MCF 10A (cell line): ENCODE results near the gene LZTR1. TPM values are rescaled to one million over a fixed set of nuclear protein-coding genes. Genes with fewer than 3 reads are reported as not detected.
"Not testable (repeated sequence)": the region's sequence is repeated elsewhere in the genome, so short reads cannot be mapped to it uniquely, and the experiment has no call there.

ENCODE experiments used
- BruUV-seq: library from RNA; stranded (reverse); fragments of 400-500 nt; replicated peaks from 2 replicates; lab custom pipeline; 2021; lab: Mats Ljungman, UMichigan
- CTCF ChIA-PET: fragments of 300-600 bp; sonication (Branson Sonifier 250); formaldehyde crosslinking; extraction: SDS; loops from one replicate; lab custom pipeline; 2021; ENCODE audit warnings: antibody characterized with exemption, inconsistent platforms; lab: Yijun Ruan, JAX
- POLR2A ChIA-PET: fragments of 300-600, 350-650 bp; sonication (Branson Sonifier 250); formaldehyde crosslinking; extraction: SDS; loops from one replicate; lab custom pipeline; 2020; ENCODE audit warnings: antibody characterized with exemption, inconsistent platforms; lab: Yijun Ruan, JAX
- DNase-seq: peaks from one replicate; pipeline ENCODE4 v3.0.0-alpha.2; 2018; ENCODE audit not compliant: unreplicated experiment
- H3K27ac Mint-ChIP-seq: one replicate; pipeline ENCODE4 v1.8.0; 2022; ENCODE audit warnings: mild to moderate bottlenecking, low read depth, mixed read lengths; ENCODE audit not compliant: unreplicated experiment
- H3K27me3 Mint-ChIP-seq: one replicate; pipeline ENCODE4 v1.8.0; 2022; ENCODE audit warnings: mixed read lengths; ENCODE audit not compliant: insufficient read depth, unreplicated experiment
- H3K36me3 Mint-ChIP-seq: one replicate; pipeline ENCODE4 v1.8.0; 2022; ENCODE audit warnings: mild to moderate bottlenecking, moderate library complexity, mixed read lengths; ENCODE audit not compliant: insufficient read depth, unreplicated experiment
- H3K4me1 Mint-ChIP-seq: one replicate; pipeline ENCODE4 v1.8.0; 2022; ENCODE audit warnings: mixed read lengths; ENCODE audit not compliant: insufficient read depth, unreplicated experiment
- H3K4me3 Mint-ChIP-seq: one replicate; pipeline ENCODE4 v1.8.0; 2022; ENCODE audit warnings: mild to moderate bottlenecking, moderate library complexity, mixed read lengths; ENCODE audit not compliant: unreplicated experiment
- H3K9me3 Mint-ChIP-seq: one replicate; pipeline ENCODE4 v1.8.0; 2022; ENCODE audit warnings: mixed read lengths; ENCODE audit not compliant: unreplicated experiment
- CTCF ChIP-seq: fragments of 200-600 bp; IDR thresholded peaks from one replicate; pipeline ENCODE4 v1.8.0; 2022; ENCODE audit warnings: antibody characterized with exemption, mild to moderate bottlenecking; ENCODE audit not compliant: unreplicated experiment
- intact Hi-C: fragments of 100-400 bp; cut with micrococcal nuclease; formaldehyde crosslinking; loops from 2 replicates; pipeline ENCODE4 v1.14.1; 2022
- total RNA-seq: library from RNA; stranded (reverse); gene quantifications from 2 replicates; pipeline ENCODE4 v1.2.3, GENCODE V29; 2022

The LZTR1 gene
- total RNA-seq, 1 experiment from 2014 or later = 49.2 TPM

- Mint-ChIP-seq H3K9me3 (no peaks in the 10 kb centered on the region), H3K27ac (peak overlapping the region; percentile 8), H3K36me3 (peaks cover 54% of the 10 kb centered on the region), H3K4me3 (no peak overlapping the region), H3K4me1 (peaks cover 38% of the 10 kb centered on the region), H3K27me3 (no peaks in the 10 kb centered on the region)
- BruUV-seq = no TSS peak
- DNase-seq = no peak
- intact Hi-C loops = no loop called here
- POLR2A ChIA-PET = interaction anchor here (0.6 to 2.7 kb wide), 6 partner anchors 11 to 45 kb away, joined by 3 to 11 read pairs (median 8); partner anchors contain the start of genes CRKL and LZTR1
- TF ChIP-seq CTCF = no peak
- CTCF ChIA-PET = interaction anchor here (0.6 to 1.7 kb wide), 3 partner anchors 19 to 51 kb away, joined by 3 to 8 read pairs (median 5); no protein-coding TSS in a partner anchor
Observed at GRCh38 chr22:20937031-20937793, 44.9 kb upstream of the LZTR1 start.

- Mint-ChIP-seq H3K9me3 (no peaks in the 10 kb centered on the region), H3K4me1 (peaks cover 38% of the 10 kb centered on the region), H3K27ac (no peak overlapping the region), H3K27me3 (no peaks in the 10 kb centered on the region), H3K4me3 (no peak overlapping the region), H3K36me3 (peaks cover 62% of the 10 kb centered on the region)
- CTCF ChIA-PET = interaction anchor here (0.6 to 1.7 kb wide), 5 partner anchors 17 to 52 kb away, joined by 3 to 8 read pairs (median 4); no protein-coding TSS in a partner anchor
- TF ChIP-seq CTCF = no peak
- DNase-seq = no peak
- intact Hi-C loops = no loop called here
- POLR2A ChIA-PET = interaction anchor here (1.0 to 2.7 kb wide), 6 partner anchors 12 to 44 kb away, joined by 4 to 11 read pairs (median 8); partner anchors contain the start of genes CRKL and LZTR1
- no TSS peak for BruUV-seq
Observed at GRCh38 chr22:20937794-20938671, 44.1 kb upstream of the LZTR1 start.

GRCh38 chr22:20939457-20940185 is 42.5 kb upstream of the LZTR1 start:
- CTCF ChIA-PET = interaction anchor here (1.4 kb wide), 1 partner anchor 54 kb away, joined by 4 read pairs; no protein-coding TSS in a partner anchor
- H3K4me3 Mint-ChIP-seq, DNase-seq, H3K9me3 Mint-ChIP-seq, intact Hi-C loops, H3K27me3 Mint-ChIP-seq, BruUV-seq: not testable (repeated sequence)
- H3K4me1 Mint-ChIP-seq = peaks cover 34% of the 10 kb centered on the region
- H3K36me3 Mint-ChIP-seq = peaks cover 54% of the 10 kb centered on the region
- POLR2A ChIA-PET = interaction anchor here (1.1 kb wide), 1 partner anchor 162 kb away, joined by 3 read pairs; no protein-coding TSS in a partner anchor
- H3K27ac Mint-ChIP-seq = peak overlapping the region; percentile 66

- Mint-ChIP-seq H3K4me1 (peaks cover 39% of the 10 kb centered on the region), H3K4me3 (no peak overlapping the region), H3K36me3 (peaks cover 48% of the 10 kb centered on the region), H3K9me3 (no peaks in the 10 kb centered on the region), H3K27me3 (no peaks in the 10 kb centered on the region), H3K27ac (no peak overlapping the region)
- no TSS peak for BruUV-seq
- ChIA-PET POLR2A (interaction anchor here (0.9 to 1.1 kb wide), 2 partner anchors 35 to 163 kb away, joined by 3 read pairs; no protein-coding TSS in a partner anchor), CTCF (interaction anchor here (0.6 to 1.4 kb wide), 2 partner anchors 21 to 54 kb away, joined by 3 to 4 read pairs; no protein-coding TSS in a partner anchor)
- DNase-seq = no peak
- intact Hi-C loops = no loop called here
- no peak for TF ChIP-seq CTCF
Observed at GRCh38 chr22:20940186-20940651, 41.9 kb upstream of the LZTR1 start.
